Endothelial cell of umbilical vein (primary cell): ENCODE measurements around the gene LAMA5. TPM values are rescaled to one million over a fixed set of nuclear protein-coding genes. Genes with fewer than 3 reads are reported as not detected.

ENCODE experiments used
- BruUV-seq: library from RNA; stranded (reverse); fragments of 400-500 nt; replicated peaks from 2 replicates; lab custom pipeline; 2021; lab: Mats Ljungman, UMichigan
- CTCF ChIA-PET: fragments of 300-600, 350-600 bp; sonication (Branson Sonifier 250); formaldehyde crosslinking; loops from one replicate; lab custom pipeline; 2021; ENCODE audit warnings: antibody characterized with exemption, inconsistent platforms; lab: Charles Lee
- POLR2A ChIA-PET: fragments of 300-600, 350-600 bp; sonication (Branson Sonifier 250); formaldehyde crosslinking; loops from one replicate; lab custom pipeline; 2021; ENCODE audit warnings: antibody characterized with exemption, inconsistent platforms; lab: Charles Lee
- DNase-seq: peaks from one replicate; pipeline ENCODE4 v3.0.0-alpha.2; 2011; ENCODE audit warnings: low read depth, low spot score
- FAIRE-seq: peaks from 2 replicates; lab custom pipeline; 2011; peaks lifted over from hg19 to GRCh38; lab: Jason Lieb, UNC
- H2AFZ ChIP-seq: 2 replicates; pipeline ENCODE4 v1.6.0; 2012; ENCODE audit warnings: low read depth, low read length, control low read depth, inconsistent platforms
- H3K27ac ChIP-seq: 2 replicates; pipeline ENCODE4 v1.5.1; 2011; ENCODE audit warnings: low read depth, mild to moderate bottlenecking, control low read depth, low read length, moderate library complexity; ENCODE audit not compliant: insufficient read depth
- H3K27me3 ChIP-seq, 2 experiments: 2 replicates each; pipeline versions ENCODE4 v1.6.0 to v1.6.1; 2011; ENCODE audit warnings: low read length in 2 of 2, mixed read lengths in 1 of 2; ENCODE audit not compliant: control insufficient read depth in 2 of 2, insufficient read depth in 2 of 2
- H3K36me3 ChIP-seq, 2 experiments: 2 replicates in 1 of 2; 3 replicates in 1 of 2; pipeline ENCODE4 v1.5.1; 2011; ENCODE audit warnings: low read length in 2 of 2, mild to moderate bottlenecking in 1 of 2, moderate library complexity in 1 of 2; ENCODE audit not compliant: control insufficient read depth in 2 of 2, insufficient read depth in 2 of 2; ENCODE audit errors: extremely low read depth in 1 of 2
- H3K4me1 ChIP-seq: 3 replicates; pipeline ENCODE4 v1.5.1; 2011; ENCODE audit warnings: mild to moderate bottlenecking, low read length; ENCODE audit not compliant: control insufficient read depth, insufficient read depth; ENCODE audit errors: extremely low read depth
- H3K4me2 ChIP-seq: 2 replicates; pipeline ENCODE4 v1.6.1; 2011; ENCODE audit warnings: low read length, control low read depth, mixed read lengths; ENCODE audit not compliant: insufficient read depth
- H3K4me3 ChIP-seq, 3 experiments: fragments of 200-600 bp in 1 of 3; sonication (generic), shearing (Covaris generic) in 1 of 3; replicated peaks in 1 of 3; 2 replicates each; pipeline ENCODE4 v1.5.1; 2011 to 2016; ENCODE audit warnings: control low read depth in 3 of 3, low read length in 3 of 3, mild to moderate bottlenecking in 2 of 3, inconsistent platforms in 1 of 3, low read depth in 1 of 3, moderate library complexity in 1 of 3; ENCODE audit not compliant: insufficient read depth in 1 of 3
- H3K79me2 ChIP-seq: 2 replicates; pipeline ENCODE4 v1.6.0; 2012; ENCODE audit warnings: low read length, inconsistent platforms; ENCODE audit not compliant: control insufficient read depth, insufficient read depth
- H3K9ac ChIP-seq: replicated peaks from 2 replicates; pipeline ENCODE3; 2011; ENCODE audit warnings: low read length, control low read depth; ENCODE audit not compliant: insufficient read depth; ENCODE audit errors: extremely low read depth
- H3K9me1 ChIP-seq: replicated peaks from 3 replicates; pipeline ENCODE4 v1.6.0; 2011; ENCODE audit warnings: mild to moderate bottlenecking, low read length; ENCODE audit not compliant: control insufficient read depth, insufficient read depth; ENCODE audit errors: extremely low read depth
- H3K9me3 ChIP-seq: replicated peaks from 2 replicates; pipeline ENCODE4 v1.5.1; 2012; ENCODE audit warnings: low read length, inconsistent platforms; ENCODE audit not compliant: control insufficient read depth, insufficient read depth
- H4K20me1 ChIP-seq: replicated peaks from 2 replicates; pipeline ENCODE3; 2011; ENCODE audit warnings: mild to moderate bottlenecking, low read length; ENCODE audit not compliant: control insufficient read depth, insufficient read depth; ENCODE audit errors: extremely low read depth
- EZH2 ChIP-seq: IDR thresholded peaks from 2 replicates; pipeline ENCODE4 v1.6.1; 2012; ENCODE audit warnings: borderline replicate concordance, low read depth, mild to moderate bottlenecking, moderate library complexity, low read length, inconsistent platforms; ENCODE audit not compliant: severe bottlenecking
- FOS ChIP-seq: IDR thresholded peaks from 2 replicates; pipeline ENCODE4 v1.6.1; 2011; ENCODE audit warnings: mild to moderate bottlenecking, low read length, moderate library complexity, borderline replicate concordance; ENCODE audit not compliant: insufficient read depth
- GATA2 ChIP-seq: IDR thresholded peaks from 2 replicates; pipeline ENCODE4 v1.7.0; 2011; ENCODE audit warnings: low read depth, mild to moderate bottlenecking, moderate library complexity, mixed read lengths, low read length; ENCODE audit not compliant: insufficient read length, insufficient read depth
- JUN ChIP-seq: IDR thresholded peaks from 2 replicates; pipeline ENCODE4 v1.6.1; 2011; ENCODE audit warnings: borderline replicate concordance, low read depth; ENCODE audit not compliant: insufficient read length, insufficient read depth
- MYC ChIP-seq: IDR thresholded peaks from one replicate; pipeline ENCODE4 v1.6.1; 2011; ENCODE audit warnings: mild to moderate bottlenecking, low read depth, low read length
- POLR2A ChIP-seq: IDR thresholded peaks from 2 replicates; pipeline ENCODE4 v1.6.1; 2012; ENCODE audit warnings: low read depth, mild to moderate bottlenecking, control low read depth, low read length
- POLR2AphosphoS5 ChIP-seq: IDR thresholded peaks from 2 replicates; pipeline ENCODE4 v1.6.1; 2012; ENCODE audit warnings: low read depth, mild to moderate bottlenecking, control low read depth, low read length, moderate library complexity; ENCODE audit not compliant: insufficient read depth
- dilution Hi-C: fragments of 300-500 bp; cut with MboI; formaldehyde crosslinking; loops from one replicate; pipeline ENCODE4 v1.15.0; 2019; ENCODE audit warnings: low sequenced_read_pairs; ENCODE audit not compliant: extremely low pct_ligation_motif_present
- intact Hi-C: fragments of 100-400 bp; cut with micrococcal nuclease; formaldehyde crosslinking; loops from one replicate; pipeline ENCODE4 v1.10.0; 2022
- polyA plus RNA-seq, 4 experiments: library from polyadenylated mRNA; depleted of rRNA in 3 of 4; stranded (reverse) in 3 of 4; unstranded in 1 of 4; fragments of >200 nt; gene quantifications; 2 replicates each; pipeline versions ENCODE4 v1.2.1 to v1.2.3, GENCODE V29; 2011 to 2012; ENCODE audit warnings: missing spikeins in 1 of 4
- total RNA-seq: library from RNA; stranded (reverse); gene quantifications from 2 replicates; pipeline ENCODE4 v1.2.3, GENCODE V29; 2021
- TF ChIP-seq, protein P1 (sequence below): IDR thresholded peaks from 2 replicates; pipeline ENCODE4 v1.6.1; 2011; ENCODE audit not compliant: insufficient read depth, insufficient read length
- TF ChIP-seq, protein P2 (sequence below), 2 donors: IDR thresholded peaks; 1 replicate in 1 of 2; 2 replicates in 1 of 2; pipeline ENCODE4 v1.5.1; 2011; ENCODE audit warnings: low read length in 2 of 2, mild to moderate bottlenecking in 2 of 2, moderate library complexity in 2 of 2, control low read depth in 1 of 2, inconsistent platforms in 1 of 2, low read depth in 1 of 2; ENCODE audit not compliant: insufficient read depth in 1 of 2; ENCODE audit errors: extremely low read depth in 1 of 2

Gene LAMA5
- total and polyA plus RNA-seq, 2 donors (not counting 3 experiments of a cell fraction or from before 2014, with no cell fraction given): 24.0 to 145 TPM

DNA sequence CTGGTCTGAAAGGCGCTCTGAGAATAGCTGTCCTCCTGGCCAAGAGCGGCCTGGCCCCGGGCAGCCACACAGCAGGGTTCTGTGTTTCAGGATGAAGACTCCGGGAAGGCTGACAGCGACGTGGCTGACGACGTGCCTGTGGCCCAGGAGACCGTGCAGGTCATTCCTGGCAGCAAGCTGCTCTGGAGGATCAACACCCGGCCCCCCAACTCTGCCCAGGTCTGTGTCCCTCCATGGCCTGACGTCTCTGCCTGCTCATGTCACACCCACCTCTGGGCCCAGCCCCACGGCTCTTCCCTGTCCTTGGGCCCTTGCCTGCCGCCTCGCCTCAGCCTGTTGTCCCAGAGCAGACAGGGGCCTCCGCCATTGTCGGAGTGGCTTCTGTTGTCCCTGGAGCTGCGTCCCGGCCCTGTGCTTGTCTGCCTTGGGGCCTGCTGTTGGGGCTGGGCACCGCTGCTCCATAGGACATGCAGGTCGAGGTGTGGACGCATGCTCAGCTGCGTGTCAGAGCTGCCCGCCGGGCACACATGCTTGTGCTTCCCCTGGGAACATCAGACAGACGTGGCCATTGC lies 80.5 kb downstream of the LAMA5 start:
- BruUV-seq: no TSS peak
- Histone ChIP-seq H4K20me1 (no peaks in the 10 kb centered on the region), H3K4me1 (peaks cover 19% of the 10 kb centered on the region), H3K79me2 (no peaks in the 10 kb centered on the region), H3K9me3 (no peaks in the 10 kb centered on the region), H2AFZ (no peak overlapping the region), H3K36me3 (peaks cover 5 to 16% of the 10 kb centered on the region in 2 experiments), H3K9me1 (no peaks in the 10 kb centered on the region), H3K27me3 (no peaks in the 10 kb centered on the region), H3K9ac (peak overlapping the region; percentile 42), H3K4me3 (no peak overlapping the region), H3K27ac (peak overlapping the region; percentile 91), H3K4me2 (no peak overlapping the region)
- intact Hi-C loops (loop anchor here (5.0 kb wide), 1 partner anchor 84 kb away; no protein-coding TSS in a partner anchor), dilution Hi-C loops (no loop called here)
- TF ChIP-seq GATA2: no peak
- TF ChIP-seq POLR2A: no peak
- no peak for TF ChIP-seq FOS
- no peak for TF ChIP-seq POLR2AphosphoS5
- TF ChIP-seq JUN: no peak
- TF ChIP-seq, protein P1, sequence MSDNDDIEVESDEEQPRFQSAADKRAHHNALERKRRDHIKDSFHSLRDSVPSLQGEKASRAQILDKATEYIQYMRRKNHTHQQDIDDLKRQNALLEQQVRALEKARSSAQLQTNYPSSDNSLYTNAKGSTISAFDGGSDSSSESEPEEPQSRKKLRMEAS: no peak
- no peak for TF ChIP-seq MYC
- no peak for TF ChIP-seq EZH2
- TF ChIP-seq, protein P2, sequence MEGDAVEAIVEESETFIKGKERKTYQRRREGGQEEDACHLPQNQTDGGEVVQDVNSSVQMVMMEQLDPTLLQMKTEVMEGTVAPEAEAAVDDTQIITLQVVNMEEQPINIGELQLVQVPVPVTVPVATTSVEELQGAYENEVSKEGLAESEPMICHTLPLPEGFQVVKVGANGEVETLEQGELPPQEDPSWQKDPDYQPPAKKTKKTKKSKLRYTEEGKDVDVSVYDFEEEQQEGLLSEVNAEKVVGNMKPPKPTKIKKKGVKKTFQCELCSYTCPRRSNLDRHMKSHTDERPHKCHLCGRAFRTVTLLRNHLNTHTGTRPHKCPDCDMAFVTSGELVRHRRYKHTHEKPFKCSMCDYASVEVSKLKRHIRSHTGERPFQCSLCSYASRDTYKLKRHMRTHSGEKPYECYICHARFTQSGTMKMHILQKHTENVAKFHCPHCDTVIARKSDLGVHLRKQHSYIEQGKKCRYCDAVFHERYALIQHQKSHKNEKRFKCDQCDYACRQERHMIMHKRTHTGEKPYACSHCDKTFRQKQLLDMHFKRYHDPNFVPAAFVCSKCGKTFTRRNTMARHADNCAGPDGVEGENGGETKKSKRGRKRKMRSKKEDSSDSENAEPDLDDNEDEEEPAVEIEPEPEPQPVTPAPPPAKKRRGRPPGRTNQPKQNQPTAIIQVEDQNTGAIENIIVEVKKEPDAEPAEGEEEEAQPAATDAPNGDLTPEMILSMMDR (IDR thresholded peaks at IDR 0.05; ENCODE audit: extremely low read depth in 1 of 2, insufficient read depth in 1 of 2, low read depth in 1 of 2, low read length in 2 of 2): no peak
- DNase-seq (no peak), FAIRE-seq (no peak)
- CTCF ChIA-PET: interaction anchor here (0.9 to 2.2 kb wide), 5 partner anchors 9 to 276 kb away, joined by 3 to 10 read pairs (median 5); no protein-coding TSS in a partner anchor
- POLR2A ChIA-PET: interaction anchor here (0.5 kb wide), 1 partner anchor 100 kb away, joined by 3 read pairs; the partner anchor contains the start of gene RPS21
